HepG2 (cell line): Measurements from ENCODE around the gene WDFY1. TPM values are rescaled to one million over a fixed set of nuclear protein-coding genes. Genes with fewer than 3 reads are reported as not detected.

Experiments
- ATAC-seq: fragments of 200-7000 bp; cut with Tn5 transposase; 3 replicates; pipeline ENCODE4 v1.9.1; 2020; ENCODE audit warnings: mild to moderate bottlenecking, moderate library complexity
- BruUV-seq: library from RNA; stranded (reverse); fragments of 400-500 nt; replicated peaks from 2 replicates; lab custom pipeline; 2021; lab: Mats Ljungman, UMichigan
- CTCF ChIA-PET: fragments of 300-600 bp; formaldehyde crosslinking; extraction: SDS; loops from one replicate; lab custom pipeline; 2021; ENCODE audit warnings: low total read pairs, inconsistent platforms, low intra/inter-chr PET ratio; lab: Yijun Ruan, JAX
- POLR2A ChIA-PET: fragments of 350-600 bp; sonication (Branson Sonifier 250); formaldehyde crosslinking; loops from one replicate; lab custom pipeline; 2020; ENCODE audit warnings: antibody characterized with exemption, inconsistent platforms; lab: Yijun Ruan, JAX
- DNase-seq: peaks from one replicate; pipeline ENCODE4 v3.0.0-alpha.2; 2015; ENCODE audit warnings: low spot score
- FAIRE-seq: peaks from 3 replicates; lab custom pipeline; 2011; peaks lifted over from hg19 to GRCh38; lab: Jason Lieb, UNC
- H2AFZ ChIP-seq: one replicate; pipeline ENCODE4 v1.6.1; 2011; ENCODE audit warnings: low read length, inconsistent platforms
- H3K27ac ChIP-seq: fragments of 300-600 bp; 3 replicates; pipeline ENCODE4 v1.8.0; 2011; ENCODE audit warnings: mixed run types, mild to moderate bottlenecking, mixed read lengths, low read length, inconsistent platforms; ENCODE audit not compliant: insufficient read depth; ENCODE audit errors: extremely low read length
- H3K27me3 ChIP-seq, 2 experiments: fragments of 200-600 bp in 1 of 2; 2 replicates in 1 of 2; 3 replicates in 1 of 2; pipeline versions ENCODE4 v1.6.0 to v1.8.0; 2011; ENCODE audit warnings: low read length in 2 of 2, mild to moderate bottlenecking in 2 of 2, moderate library complexity in 2 of 2, inconsistent platforms in 1 of 2; ENCODE audit not compliant: insufficient read depth in 2 of 2, control insufficient read depth in 1 of 2
- H3K36me3 ChIP-seq, 2 experiments: fragments of 200-600 bp in 1 of 2; replicated peaks in 1 of 2; 2 replicates in 1 of 2; 3 replicates in 1 of 2; pipeline versions ENCODE4 v1.5.1 to v1.8.0; 2011; ENCODE audit warnings: low read length in 2 of 2, inconsistent platforms in 1 of 2; ENCODE audit not compliant: insufficient read depth in 2 of 2, control insufficient read depth in 1 of 2
- H3K4me1 ChIP-seq: 2 replicates; pipeline ENCODE4 v1.5.1; 2012; ENCODE audit warnings: low read length, inconsistent platforms; ENCODE audit not compliant: insufficient read depth
- H3K4me2 ChIP-seq: 2 replicates; pipeline ENCODE4 v1.6.0; 2011; ENCODE audit warnings: low read depth, low read length, inconsistent platforms
- H3K4me3 ChIP-seq, 3 experiments: fragments of 200-600 bp in 1 of 3; sonication (generic), shearing (Covaris generic) in 1 of 3; replicated peaks in 1 of 3; 2 replicates each; pipeline ENCODE4 v1.5.1; 2011 to 2016; ENCODE audit warnings: low read length in 3 of 3, inconsistent platforms in 2 of 3, low read depth in 2 of 3, mild to moderate bottlenecking in 2 of 3, control low read depth in 1 of 3, mixed read lengths in 1 of 3; ENCODE audit not compliant: insufficient read depth in 1 of 3
- H3K79me2 ChIP-seq: one replicate; pipeline ENCODE4 v1.6.1; 2011; ENCODE audit warnings: low read length, inconsistent platforms; ENCODE audit not compliant: insufficient read depth
- H3K9ac ChIP-seq: 2 replicates; pipeline ENCODE4 v1.6.0; 2011; ENCODE audit warnings: mild to moderate bottlenecking, low read depth, low read length, inconsistent platforms; ENCODE audit not compliant: insufficient read depth
- H3K9me3 ChIP-seq: 2 replicates; pipeline ENCODE4 v1.5.1; 2012; ENCODE audit warnings: mild to moderate bottlenecking, low read length
- H4K20me1 ChIP-seq: 2 replicates; pipeline ENCODE4 v1.6.0; 2011; ENCODE audit warnings: inconsistent platforms, mild to moderate bottlenecking, low read length, moderate library complexity; ENCODE audit not compliant: insufficient read depth
- MTF2 ChIP-seq: sonication (generic); formaldehyde crosslinking; IDR thresholded peaks from 2 replicates; pipeline ENCODE4 v1.5.0; 2020; ENCODE audit warnings: missing genetic modification reagents, borderline replicate concordance
- NFIB ChIP-seq: sonication (generic); formaldehyde crosslinking; IDR thresholded peaks from 2 replicates; pipeline ENCODE4 v1.9.0; 2021; ENCODE audit warnings: missing genetic modification reagents, mild to moderate bottlenecking, borderline replicate concordance
- ZBTB8A ChIP-seq: sonication (generic); formaldehyde crosslinking; IDR thresholded peaks from 2 replicates; pipeline ENCODE4 v1.4.0; 2020; ENCODE audit warnings: mild to moderate bottlenecking, low read depth, missing genetic modification reagents, borderline replicate concordance
- ZNF138 ChIP-seq: sonication (generic); formaldehyde crosslinking; IDR thresholded peaks from 2 replicates; pipeline ENCODE4 v1.5.0; 2020; ENCODE audit warnings: mild to moderate bottlenecking, low read depth, missing genetic modification reagents
- WGBS: methylation state at CpG from one replicate; pipeline ENCODE4 v1.1.6; 2017; ENCODE audit warnings: low lambda C conversion rate; 5-methylcytosine and 5-hydroxymethylcytosine counted together
- in situ Hi-C: cut with HindIII; loops from 2 replicates; pipeline ENCODE4 v1.10.0; 2017; ENCODE audit warnings: low pct_unique_long_range_greater_than_20kb; ENCODE audit not compliant: extremely low pct_ligation_motif_present
- intact Hi-C: fragments of 100-400 bp; cut with micrococcal nuclease; formaldehyde crosslinking; loops from one replicate; pipeline ENCODE4 v1.10.0; 2022; ENCODE audit not compliant: unreplicated experiment
- polyA plus RNA-seq, 8 experiments: library from polyadenylated mRNA; depleted of rRNA in 3 of 8; stranded (reverse) in 7 of 8; unstranded in 1 of 8; fragments of >200 nt; fragmentation: Illumina TruSeq in 4 of 8; extraction: Trizol in 4 of 8; gene quantifications; 2 replicates each; pipeline versions ENCODE4 v1.2.1 to v1.2.3, GENCODE V29; 2011 to 2016; ENCODE audit warnings: low read depth in 4 of 8, missing spikeins in 1 of 8, mixed read lengths in 1 of 8; ENCODE audit not compliant: insufficient read depth in 1 of 8
- total RNA-seq, 5 experiments: library from RNA; depleted of rRNA; stranded (reverse); fragments of >200 nt; fragmentation: Illumina TruSeq; extraction: Trizol; gene quantifications; 2 replicates each; pipeline ENCODE4 v1.2.3, GENCODE V29; 2016; ENCODE audit warnings: low read depth in 1 of 5
- TF ChIP-seq, protein P1 (sequence below): sonication (generic); formaldehyde crosslinking; IDR thresholded peaks from 2 replicates; pipeline ENCODE4 v1.4.0; 2020; ENCODE audit warnings: mild to moderate bottlenecking, missing genetic modification reagents
- TF ChIP-seq, protein P2 (sequence below): sonication (generic); formaldehyde crosslinking; IDR thresholded peaks from 2 replicates; pipeline ENCODE4 v1.5.1; 2020; ENCODE audit warnings: missing genetic modification reagents, mild to moderate bottlenecking, borderline replicate concordance
- TF ChIP-seq, protein P3 (sequence below): sonication (generic); formaldehyde crosslinking; IDR thresholded peaks from 2 replicates; pipeline ENCODE4 v1.4.0; 2020; ENCODE audit warnings: mild to moderate bottlenecking, missing genetic modification reagents
- TF ChIP-seq, protein P4 (sequence below): IDR thresholded peaks from 2 replicates; pipeline ENCODE4 v1.6.1; 2018; ENCODE audit warnings: missing genetic modification reagents, mild to moderate bottlenecking, missing compliant biosample characterization

WDFY1 gene
- total and polyA plus RNA-seq, 2 of the 13 experiments (the other 11 are each of a cell fraction or from before 2014, with no cell fraction given): 77.0 to 78.4 TPM

DNA sequence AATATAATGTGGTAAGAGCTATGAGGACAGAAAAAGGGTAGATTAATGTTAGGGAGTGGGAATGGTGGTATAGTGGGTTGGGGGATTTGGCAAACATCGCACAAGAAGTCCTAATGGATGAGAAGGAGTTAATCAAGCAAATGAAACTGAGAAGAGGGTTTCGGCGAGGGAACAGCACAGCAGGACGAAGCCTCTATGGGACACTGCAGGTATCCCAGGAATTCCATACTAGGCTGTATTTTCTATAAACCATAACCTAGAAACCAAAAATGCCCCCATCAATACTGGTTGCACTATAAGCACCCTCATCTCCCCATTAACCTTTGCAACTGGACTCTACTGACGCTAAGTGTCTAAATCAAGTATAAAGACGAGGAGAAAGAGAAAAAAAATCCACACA lies 10.3 kb downstream of the WDFY1 start:
- POLR2A ChIA-PET: no interaction called here
- CTCF ChIA-PET: no interaction called here
- DNase-seq (no peak), FAIRE-seq (no peak), ATAC-seq (no peak)
- WGBS: 79% methylated on average over 6 of the region's 6 CpGs
- no TSS peak for BruUV-seq
- Histone ChIP-seq H3K4me1 (peaks cover 83% of the 10 kb centered on the region), H3K27me3 (no peaks in the 10 kb centered on the region; a peak in 1 of 5 replicates), H3K79me2 (peaks cover 73% of the 10 kb centered on the region), H3K4me3 (no peak overlapping the region), H3K9ac (no peak overlapping the region), H2AFZ (no peak overlapping the region), H4K20me1 (no peaks in the 10 kb centered on the region), H3K36me3 (no peaks in the 10 kb centered on the region), H3K27ac (no peak overlapping the region), H3K4me2 (no peak overlapping the region), H3K9me3 (no peaks in the 10 kb centered on the region)
- TF ChIP-seq, protein P1, sequence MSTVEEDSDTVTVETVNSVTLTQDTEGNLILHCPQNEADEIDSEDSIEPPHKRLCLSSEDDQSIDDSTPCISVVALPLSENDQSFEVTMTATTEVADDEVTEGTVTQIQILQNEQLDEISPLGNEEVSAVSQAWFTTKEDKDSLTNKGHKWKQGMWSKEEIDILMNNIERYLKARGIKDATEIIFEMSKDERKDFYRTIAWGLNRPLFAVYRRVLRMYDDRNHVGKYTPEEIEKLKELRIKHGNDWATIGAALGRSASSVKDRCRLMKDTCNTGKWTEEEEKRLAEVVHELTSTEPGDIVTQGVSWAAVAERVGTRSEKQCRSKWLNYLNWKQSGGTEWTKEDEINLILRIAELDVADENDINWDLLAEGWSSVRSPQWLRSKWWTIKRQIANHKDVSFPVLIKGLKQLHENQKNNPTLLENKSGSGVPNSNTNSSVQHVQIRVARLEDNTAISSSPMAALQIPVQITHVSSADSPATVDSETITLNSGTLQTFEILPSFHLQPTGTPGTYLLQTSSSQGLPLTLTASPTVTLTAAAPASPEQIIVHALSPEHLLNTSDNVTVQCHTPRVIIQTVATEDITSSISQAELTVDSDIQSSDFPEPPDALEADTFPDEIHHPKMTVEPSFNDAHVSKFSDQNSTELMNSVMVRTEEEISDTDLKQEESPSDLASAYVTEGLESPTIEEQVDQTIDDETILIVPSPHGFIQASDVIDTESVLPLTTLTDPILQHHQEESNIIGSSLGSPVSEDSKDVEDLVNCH (CRISPR knock-in tag): no peak
- TF ChIP-seq, protein P2, sequence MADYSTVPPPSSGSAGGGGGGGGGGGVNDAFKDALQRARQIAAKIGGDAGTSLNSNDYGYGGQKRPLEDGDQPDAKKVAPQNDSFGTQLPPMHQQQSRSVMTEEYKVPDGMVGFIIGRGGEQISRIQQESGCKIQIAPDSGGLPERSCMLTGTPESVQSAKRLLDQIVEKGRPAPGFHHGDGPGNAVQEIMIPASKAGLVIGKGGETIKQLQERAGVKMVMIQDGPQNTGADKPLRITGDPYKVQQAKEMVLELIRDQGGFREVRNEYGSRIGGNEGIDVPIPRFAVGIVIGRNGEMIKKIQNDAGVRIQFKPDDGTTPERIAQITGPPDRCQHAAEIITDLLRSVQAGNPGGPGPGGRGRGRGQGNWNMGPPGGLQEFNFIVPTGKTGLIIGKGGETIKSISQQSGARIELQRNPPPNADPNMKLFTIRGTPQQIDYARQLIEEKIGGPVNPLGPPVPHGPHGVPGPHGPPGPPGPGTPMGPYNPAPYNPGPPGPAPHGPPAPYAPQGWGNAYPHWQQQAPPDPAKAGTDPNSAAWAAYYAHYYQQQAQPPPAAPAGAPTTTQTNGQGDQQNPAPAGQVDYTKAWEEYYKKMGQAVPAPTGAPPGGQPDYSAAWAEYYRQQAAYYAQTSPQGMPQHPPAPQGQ: no peak
- TF ChIP-seq, protein P3, sequence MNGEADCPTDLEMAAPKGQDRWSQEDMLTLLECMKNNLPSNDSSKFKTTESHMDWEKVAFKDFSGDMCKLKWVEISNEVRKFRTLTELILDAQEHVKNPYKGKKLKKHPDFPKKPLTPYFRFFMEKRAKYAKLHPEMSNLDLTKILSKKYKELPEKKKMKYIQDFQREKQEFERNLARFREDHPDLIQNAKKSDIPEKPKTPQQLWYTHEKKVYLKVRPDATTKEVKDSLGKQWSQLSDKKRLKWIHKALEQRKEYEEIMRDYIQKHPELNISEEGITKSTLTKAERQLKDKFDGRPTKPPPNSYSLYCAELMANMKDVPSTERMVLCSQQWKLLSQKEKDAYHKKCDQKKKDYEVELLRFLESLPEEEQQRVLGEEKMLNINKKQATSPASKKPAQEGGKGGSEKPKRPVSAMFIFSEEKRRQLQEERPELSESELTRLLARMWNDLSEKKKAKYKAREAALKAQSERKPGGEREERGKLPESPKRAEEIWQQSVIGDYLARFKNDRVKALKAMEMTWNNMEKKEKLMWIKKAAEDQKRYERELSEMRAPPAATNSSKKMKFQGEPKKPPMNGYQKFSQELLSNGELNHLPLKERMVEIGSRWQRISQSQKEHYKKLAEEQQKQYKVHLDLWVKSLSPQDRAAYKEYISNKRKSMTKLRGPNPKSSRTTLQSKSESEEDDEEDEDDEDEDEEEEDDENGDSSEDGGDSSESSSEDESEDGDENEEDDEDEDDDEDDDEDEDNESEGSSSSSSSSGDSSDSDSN (CRISPR knock-in tag): no peak
- TF ChIP-seq, protein P4, sequence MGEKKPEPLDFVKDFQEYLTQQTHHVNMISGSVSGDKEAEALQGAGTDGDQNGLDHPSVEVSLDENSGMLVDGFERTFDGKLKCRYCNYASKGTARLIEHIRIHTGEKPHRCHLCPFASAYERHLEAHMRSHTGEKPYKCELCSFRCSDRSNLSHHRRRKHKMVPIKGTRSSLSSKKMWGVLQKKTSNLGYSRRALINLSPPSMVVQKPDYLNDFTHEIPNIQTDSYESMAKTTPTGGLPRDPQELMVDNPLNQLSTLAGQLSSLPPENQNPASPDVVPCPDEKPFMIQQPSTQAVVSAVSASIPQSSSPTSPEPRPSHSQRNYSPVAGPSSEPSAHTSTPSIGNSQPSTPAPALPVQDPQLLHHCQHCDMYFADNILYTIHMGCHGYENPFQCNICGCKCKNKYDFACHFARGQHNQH: no peak
- TF ChIP-seq ZNF138 (CRISPR knock-in tag) (no peak), MTF2 (no peak), NFIB (CRISPR knock-in tag) (no peak), ZBTB8A (CRISPR knock-in tag) (no peak)
- intact Hi-C loops: loop anchor here (5.0 kb wide), 1 partner anchor 98 kb away; the partner anchor contains the start of gene AP1S3
- in situ Hi-C loops: no loop called here
